CD8-positive, alpha-beta memory T cell (primary cell): ENCODE data around the gene CHST11. TPM values are rescaled to one million over a fixed set of nuclear protein-coding genes. Genes with fewer than 3 reads are reported as not detected.

Source experiments
- CTCF ChIA-PET: fragments of 350-600 bp; sonication (Branson Sonifier 250); formaldehyde crosslinking; loops from one replicate; lab custom pipeline; 2021; ENCODE audit warnings: antibody characterized with exemption; lab: Charles Lee
- POLR2A ChIA-PET: fragments of 350-600 bp; sonication (Branson Sonifier 250); formaldehyde crosslinking; loops from one replicate; lab custom pipeline; 2021; ENCODE audit warnings: antibody characterized with exemption; lab: Charles Lee
- DNase-seq, 5 donors: peaks; one replicate each; pipeline versions ENCODE4 v3.0.0 to v3.0.0-alpha.2; 2020 to 2022; ENCODE audit warnings: mixed read lengths in 1 of 5
- H3K27ac ChIP-seq: one replicate; pipeline ENCODE4 v1.7.0; 2013; ENCODE audit warnings: low read depth, mild to moderate bottlenecking, low read length, moderate library complexity
- H3K27me3 ChIP-seq: 2 replicates; pipeline ENCODE4 v1.7.0; 2013; ENCODE audit warnings: low read length, mild to moderate bottlenecking; ENCODE audit not compliant: insufficient read depth, poor library complexity, severe bottlenecking
- H3K36me3 ChIP-seq: 2 replicates; pipeline ENCODE4 v1.7.0; 2013; ENCODE audit warnings: mild to moderate bottlenecking, low read length, moderate library complexity; ENCODE audit not compliant: insufficient read depth
- H3K4me1 ChIP-seq: 2 replicates; pipeline ENCODE4 v1.7.0; 2013; ENCODE audit warnings: mild to moderate bottlenecking, low read length, moderate library complexity; ENCODE audit not compliant: insufficient read depth
- H3K4me3 ChIP-seq: 2 replicates; pipeline ENCODE4 v1.7.0; 2013; ENCODE audit warnings: mild to moderate bottlenecking, low read length
- H3K9me3 ChIP-seq: 2 replicates; pipeline ENCODE4 v1.7.0; 2013; ENCODE audit warnings: mild to moderate bottlenecking, low read length
- H3K27ac Mint-ChIP-seq, 8 donors: one replicate each; pipeline ENCODE4 v1.8.0; 2020 to 2021; ENCODE audit warnings: mixed read lengths in 8 of 8, mild to moderate bottlenecking in 6 of 8, inconsistent platforms in 3 of 8, moderate library complexity in 3 of 8
- H3K27me3 Mint-ChIP-seq, 2 donors: one replicate each; pipeline ENCODE4 v1.8.0; 2020 to 2021; ENCODE audit warnings: mixed read lengths in 2 of 2, mild to moderate bottlenecking in 1 of 2, moderate library complexity in 1 of 2
- H3K36me3 Mint-ChIP-seq, 3 donors: one replicate each; pipeline ENCODE4 v1.8.0; 2020 to 2021; ENCODE audit warnings: mixed read lengths in 3 of 3, inconsistent platforms in 1 of 3, mild to moderate bottlenecking in 1 of 3
- H3K4me1 Mint-ChIP-seq, 3 donors: one replicate each; pipeline ENCODE4 v1.8.0; 2020 to 2021; ENCODE audit warnings: mixed read lengths in 3 of 3, inconsistent platforms in 1 of 3, mild to moderate bottlenecking in 1 of 3
- H3K4me3 Mint-ChIP-seq, 7 donors: one replicate each; pipeline ENCODE4 v1.8.0; 2020 to 2021; ENCODE audit warnings: mixed read lengths in 7 of 7, mild to moderate bottlenecking in 6 of 7, moderate library complexity in 4 of 7, inconsistent platforms in 2 of 7
- H3K9me3 Mint-ChIP-seq, 5 donors: one replicate each; pipeline ENCODE4 v1.8.0; 2020 to 2022; ENCODE audit warnings: mixed read lengths in 5 of 5, mild to moderate bottlenecking in 3 of 5, moderate library complexity in 2 of 5, inconsistent platforms in 1 of 5
- polyA plus RNA-seq: library from polyadenylated mRNA; unstranded; fragments of 300-500 nt; fragmentation: Illumina TruSeq; gene quantifications from one replicate; pipeline ENCODE4 v1.2.3, GENCODE V29; 2021
- total RNA-seq, 2 experiments: library from RNA; stranded (reverse); gene quantifications; one replicate each; pipeline ENCODE4 v1.2.3, GENCODE V29; 2021

Gene CHST11
- total and polyA plus RNA-seq, 3 experiments from 2014 or later, result 47.8 to 76.8 (median 51.5) TPM

- no peaks in the 10 kb centered on the region for H3K9me3 ChIP-seq
- H3K27me3 ChIP-seq, result no peaks in the 10 kb centered on the region
- no peak overlapping the region for H3K4me3 Mint-ChIP-seq
- H3K36me3 Mint-ChIP-seq, result peaks cover 0 to 2% (median 2%) of the 10 kb centered on the region in 3 donors
- POLR2A ChIA-PET, result no interaction called here
- peak overlapping the region in 5 of 8 donors; percentile 3 to 38 (median 25) for H3K27ac Mint-ChIP-seq
- H3K9me3 Mint-ChIP-seq, result no peaks in the 10 kb centered on the region
- no peak overlapping the region for H3K27ac ChIP-seq
- peaks cover 28% of the 10 kb centered on the region for H3K4me1 ChIP-seq
- CTCF ChIA-PET, result interaction anchor here (1.2 kb wide), 1 partner anchor 368 kb away, joined by 4 read pairs; no protein-coding TSS in a partner anchor
- H3K27me3 Mint-ChIP-seq, result peaks cover 0 to 3% of the 10 kb centered on the region in 2 donors
- peaks cover 68 to 80% (median 69%) of the 10 kb centered on the region in 3 donors for H3K4me1 Mint-ChIP-seq
- H3K4me3 ChIP-seq, result no peak overlapping the region
- no peaks in the 10 kb centered on the region for H3K36me3 ChIP-seq
- no peak for DNase-seq
Measured at GRCh38 chr12:104750061-104750460, 293.3 kb downstream of the CHST11 start.

GRCh38 chr12:104751120-104751519, 294.4 kb downstream of the CHST11 start:
- Mint-ChIP-seq H3K27me3 (peaks cover 0 to 3% of the 10 kb centered on the region in 2 donors), H3K4me3 (peak overlapping the region in 1 of 7 donors; percentile 27), H3K36me3 (peaks cover 2 to 10% (median 6%) of the 10 kb centered on the region in 3 donors), H3K4me1 (peaks cover 57 to 70% (median 58%) of the 10 kb centered on the region in 3 donors), H3K9me3 (no peaks in the 10 kb centered on the region), H3K27ac (peak overlapping the region in 1 of 8 donors; percentile 50)
- no peaks in the 10 kb centered on the region for H3K9me3 ChIP-seq
- H3K4me1 ChIP-seq, result peaks cover 26% of the 10 kb centered on the region
- H3K4me3 ChIP-seq, result no peak overlapping the region
- no peaks in the 10 kb centered on the region for H3K36me3 ChIP-seq
- H3K27ac ChIP-seq, result no peak overlapping the region
- ChIA-PET POLR2A (no interaction called here), CTCF (no interaction called here)
- no peak for DNase-seq
- H3K27me3 ChIP-seq, result no peaks in the 10 kb centered on the region

GRCh38 chr12:104751594-104751993, 294.8 kb downstream of the CHST11 start:
- Mint-ChIP-seq H3K4me1 (peaks cover 52 to 65% (median 54%) of the 10 kb centered on the region in 3 donors), H3K27me3 (peaks cover 0 to 3% of the 10 kb centered on the region in 2 donors), H3K36me3 (peaks cover 6 to 14% (median 10%) of the 10 kb centered on the region in 3 donors), H3K27ac (peak overlapping the region in 1 of 8 donors; percentile 35), H3K4me3 (no peak overlapping the region), H3K9me3 (no peaks in the 10 kb centered on the region)
- Histone ChIP-seq H3K27me3 (no peaks in the 10 kb centered on the region), H3K9me3 (no peaks in the 10 kb centered on the region), H3K36me3 (peaks cover under 1% of the 10 kb centered on the region), H3K4me3 (no peak overlapping the region), H3K27ac (no peak overlapping the region), H3K4me1 (peaks cover 24% of the 10 kb centered on the region)
- POLR2A ChIA-PET, result no interaction called here
- CTCF ChIA-PET, result no interaction called here
- DNase-seq, result no peak

- ChIA-PET CTCF (no interaction called here), POLR2A (no interaction called here)
- no peak for DNase-seq
- H3K9me3 ChIP-seq, result no peaks in the 10 kb centered on the region
- peaks cover 48 to 61% (median 49%) of the 10 kb centered on the region in 3 donors for H3K4me1 Mint-ChIP-seq
- peaks cover 5% of the 10 kb centered on the region for H3K36me3 ChIP-seq
- H3K36me3 Mint-ChIP-seq, result peaks cover 10 to 18% (median 14%) of the 10 kb centered on the region in 3 donors
- H3K27me3 Mint-ChIP-seq, result peaks cover 0 to 3% of the 10 kb centered on the region in 2 donors
- H3K27ac Mint-ChIP-seq, result peak overlapping the region in 3 of 8 donors; percentile 21 to 38 (median 35)
- peaks cover 21% of the 10 kb centered on the region for H3K4me1 ChIP-seq
- no peak overlapping the region for H3K4me3 ChIP-seq
- no peaks in the 10 kb centered on the region for H3K9me3 Mint-ChIP-seq
- no peaks in the 10 kb centered on the region for H3K27me3 ChIP-seq
- no peak overlapping the region for H3K4me3 Mint-ChIP-seq
- H3K27ac ChIP-seq, result no peak overlapping the region
Measured at GRCh38 chr12:104752016-104752415, 295.3 kb downstream of the CHST11 start.

- CTCF ChIA-PET, result no interaction called here
- Mint-ChIP-seq H3K4me1 (peaks cover 39 to 52% (median 41%) of the 10 kb centered on the region in 3 donors), H3K27me3 (peaks cover 0 to 3% of the 10 kb centered on the region in 2 donors), H3K27ac (peak overlapping the region in 1 of 8 donors; percentile 7), H3K4me3 (no peak overlapping the region), H3K9me3 (no peaks in the 10 kb centered on the region), H3K36me3 (peaks cover 10 to 27% (median 20%) of the 10 kb centered on the region in 3 donors)
- Histone ChIP-seq H3K27ac (no peak overlapping the region), H3K9me3 (no peaks in the 10 kb centered on the region), H3K4me3 (no peak overlapping the region), H3K27me3 (no peaks in the 10 kb centered on the region), H3K4me1 (peaks cover 12% of the 10 kb centered on the region), H3K36me3 (peaks cover 10% of the 10 kb centered on the region)
- DNase-seq, result no peak
- POLR2A ChIA-PET, result no interaction called here
Measured at GRCh38 chr12:104752881-104753280, 296.1 kb downstream of the CHST11 start.

- Histone ChIP-seq H3K4me3 (no peak overlapping the region), H3K27me3 (no peaks in the 10 kb centered on the region), H3K4me1 (no peaks in the 10 kb centered on the region), H3K27ac (no peak overlapping the region), H3K36me3 (peaks cover 16% of the 10 kb centered on the region), H3K9me3 (no peaks in the 10 kb centered on the region)
- H3K9me3 Mint-ChIP-seq, result no peaks in the 10 kb centered on the region
- H3K27ac Mint-ChIP-seq, result peak overlapping the region in 1 of 8 donors; percentile 62
- ChIA-PET CTCF (no interaction called here), POLR2A (no interaction called here)
- peaks cover 24 to 32% (median 25%) of the 10 kb centered on the region in 3 donors for H3K4me1 Mint-ChIP-seq
- H3K27me3 Mint-ChIP-seq, result peaks cover 0 to 2% of the 10 kb centered on the region in 2 donors
- H3K36me3 Mint-ChIP-seq, result peaks cover 10 to 50% (median 25%) of the 10 kb centered on the region in 3 donors
- DNase-seq, result no peak
- H3K4me3 Mint-ChIP-seq, result no peak overlapping the region
Measured at GRCh38 chr12:104756901-104757300, 300.2 kb downstream of the CHST11 start.

- Mint-ChIP-seq H3K9me3 (no peaks in the 10 kb centered on the region), H3K36me3 (peaks cover 10 to 48% (median 23%) of the 10 kb centered on the region in 3 donors), H3K4me1 (peaks cover 24 to 32% (median 27%) of the 10 kb centered on the region in 3 donors), H3K27ac (peak overlapping the region in 1 of 8 donors; percentile 18), H3K27me3 (peaks cover 0 to 2% of the 10 kb centered on the region in 2 donors), H3K4me3 (no peak overlapping the region)
- Histone ChIP-seq H3K4me3 (no peak overlapping the region), H3K9me3 (no peaks in the 10 kb centered on the region), H3K36me3 (peaks cover 16% of the 10 kb centered on the region), H3K27ac (no peak overlapping the region), H3K4me1 (no peaks in the 10 kb centered on the region), H3K27me3 (no peaks in the 10 kb centered on the region)
- CTCF ChIA-PET, result interaction anchor here (0.8 kb wide), 1 partner anchor 377 kb away, joined by 3 read pairs; no protein-coding TSS in a partner anchor
- POLR2A ChIA-PET, result no interaction called here
- DNase-seq, result no peak
Measured at GRCh38 chr12:104758771-104759170, 302.0 kb downstream of the CHST11 start.

- Histone ChIP-seq H3K27me3 (no peaks in the 10 kb centered on the region), H3K36me3 (peaks cover 16% of the 10 kb centered on the region), H3K4me1 (peaks cover 11% of the 10 kb centered on the region), H3K27ac (no peak overlapping the region), H3K4me3 (no peak overlapping the region), H3K9me3 (no peaks in the 10 kb centered on the region)
- Mint-ChIP-seq H3K4me1 (peaks cover 35 to 43% (median 41%) of the 10 kb centered on the region in 3 donors), H3K4me3 (no peak overlapping the region), H3K9me3 (no peaks in the 10 kb centered on the region), H3K27ac (peak overlapping the region in 6 of 8 donors; percentile 6 to 81 (median 24)), H3K27me3 (peaks cover 0 to 2% of the 10 kb centered on the region in 2 donors), H3K36me3 (peaks cover 9 to 41% (median 20%) of the 10 kb centered on the region in 3 donors)
- POLR2A ChIA-PET, result no interaction called here
- CTCF ChIA-PET, result no interaction called here
- no peak for DNase-seq
Measured at GRCh38 chr12:104761091-104761490, 304.3 kb downstream of the CHST11 start.
